GM12891 (cell line): Measurements from ENCODE around the gene IPO9.

ENCODE experiments used
- POLR2A ChIP-seq: IDR thresholded peaks from 2 replicates; pipeline ENCODE4 v1.6.1; 2011; ENCODE audit warnings: low read depth, low read length, control low read depth
- TAF1 ChIP-seq: IDR thresholded peaks from 2 replicates; pipeline ENCODE4 v1.6.1; 2011; ENCODE audit warnings: low read depth, low read length, control low read depth

DNA sequence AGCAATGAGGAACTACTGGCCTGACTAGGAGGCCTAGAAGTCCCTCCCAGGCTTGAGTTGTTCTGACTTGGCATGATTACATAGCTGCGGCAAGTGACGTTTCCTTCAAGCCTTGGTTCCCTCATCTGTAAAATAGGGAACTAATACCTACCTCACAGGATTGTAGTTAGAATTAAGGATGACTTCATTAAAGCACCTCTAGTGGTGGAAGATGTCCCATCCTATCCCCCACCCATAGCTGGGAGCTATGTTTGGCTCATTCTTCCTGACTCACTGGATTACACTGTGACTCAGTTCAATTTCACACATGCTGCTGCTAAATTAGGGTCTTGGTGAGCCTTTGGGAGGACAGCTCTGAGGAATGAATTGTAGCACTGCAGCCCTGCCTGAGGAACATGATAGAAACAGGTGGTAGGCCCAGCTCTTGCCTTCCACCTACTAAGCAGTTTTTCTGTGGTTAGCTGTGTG lies 53.7 kb downstream of the IPO9 start:
- TF ChIP-seq TAF1 (no peak), POLR2A (no peak)
